Liver (tissue), 9 donors: ENCODE measurements around the gene REXO1. TPM values are rescaled to one million over a fixed set of nuclear protein-coding genes. Genes with fewer than 3 reads are reported as not detected.

Source experiments
- DNase-seq: peaks from one replicate; pipeline ENCODE4 v3.0.0-alpha.2; 2017; ENCODE audit warnings: low spot score
- H3K27ac ChIP-seq, 2 donors: one replicate each; pipeline ENCODE4 v1.7.0; 2013; ENCODE audit warnings: inconsistent platforms in 2 of 2, low read length in 2 of 2, control low read depth in 1 of 2, low read depth in 1 of 2, mild to moderate bottlenecking in 1 of 2
- H3K27me3 ChIP-seq, 4 donors: one replicate each; pipeline versions ENCODE4 v1.6.1 to v1.7.0; 2013; ENCODE audit warnings: low read length in 3 of 4, inconsistent platforms in 1 of 4, mild to moderate bottlenecking in 1 of 4, moderate library complexity in 1 of 4; ENCODE audit not compliant: control insufficient read depth in 4 of 4, insufficient read depth in 4 of 4
- H3K36me3 ChIP-seq, 4 donors: one replicate each; pipeline versions ENCODE4 v1.6.1 to v1.7.0; 2013; ENCODE audit warnings: low read length in 3 of 4, mild to moderate bottlenecking in 3 of 4, low read depth in 1 of 4, moderate library complexity in 1 of 4; ENCODE audit not compliant: control insufficient read depth in 4 of 4, insufficient read depth in 3 of 4
- H3K4me1 ChIP-seq, 4 donors: one replicate each; pipeline versions ENCODE4 v1.6.1 to v1.7.0; 2013; ENCODE audit warnings: low read length in 3 of 4, mild to moderate bottlenecking in 3 of 4, moderate library complexity in 1 of 4; ENCODE audit not compliant: control insufficient read depth in 4 of 4, insufficient read depth in 4 of 4
- H3K4me3 ChIP-seq, 3 donors: one replicate each; pipeline versions ENCODE4 v1.6.1 to v1.7.0; 2013; ENCODE audit warnings: low read length in 3 of 3, control low read depth in 1 of 3, low read depth in 1 of 3, mild to moderate bottlenecking in 1 of 3
- H3K9ac ChIP-seq, 2 donors: one replicate each; pipeline ENCODE4 v1.7.0; 2013; ENCODE audit warnings: low read length in 2 of 2, mild to moderate bottlenecking in 2 of 2, moderate library complexity in 2 of 2, control low read depth in 1 of 2, low read depth in 1 of 2
- H3K9me3 ChIP-seq, 4 donors: one replicate each; pipeline versions ENCODE4 v1.6.1 to v1.7.0; 2013; ENCODE audit warnings: low read length in 3 of 4; ENCODE audit not compliant: control insufficient read depth in 4 of 4
- ATF3 ChIP-seq: IDR thresholded peaks from 2 replicates; pipeline ENCODE4 v1.6.1; 2016; ENCODE audit warnings: antibody characterized with exemption
- EGR1 ChIP-seq, 2 donors: IDR thresholded peaks; 2 replicates each; pipeline ENCODE4 v1.6.1; 2016 to 2018; ENCODE audit warnings: antibody characterized with exemption in 2 of 2, low read depth in 2 of 2
- FOXA1 ChIP-seq: IDR thresholded peaks from 2 replicates; pipeline ENCODE4 v1.6.1; 2016; ENCODE audit warnings: antibody characterized with exemption
- FOXA2 ChIP-seq: IDR thresholded peaks from 2 replicates; pipeline ENCODE4 v1.6.1; 2016; ENCODE audit warnings: antibody characterized with exemption
- GABPA ChIP-seq, 2 donors: IDR thresholded peaks in 1 of 2; conservative IDR thresholded peaks in 1 of 2; 2 replicates each; pipeline ENCODE4 v1.6.1; 2016; ENCODE audit warnings: antibody characterized with exemption in 2 of 2, mild to moderate bottlenecking in 1 of 2, moderate library complexity in 1 of 2
- HNF4A ChIP-seq, 2 donors: conservative IDR thresholded peaks; 2 replicates each; pipeline ENCODE4 v1.6.1; 2016; ENCODE audit warnings: antibody characterized with exemption in 2 of 2, mild to moderate bottlenecking in 2 of 2
- HNF4G ChIP-seq: IDR thresholded peaks from 2 replicates; pipeline ENCODE4 v1.6.1; 2016; ENCODE audit warnings: antibody characterized with exemption
- JUND ChIP-seq, 2 donors: IDR thresholded peaks; 2 replicates each; pipeline ENCODE4 v1.6.1; 2016; ENCODE audit warnings: antibody characterized with exemption in 2 of 2
- NR2F2 ChIP-seq: IDR thresholded peaks from 2 replicates; pipeline ENCODE4 v1.6.1; 2016; ENCODE audit warnings: antibody characterized with exemption
- REST ChIP-seq: IDR thresholded peaks from 2 replicates; pipeline ENCODE4 v1.6.1; 2016; ENCODE audit warnings: antibody characterized with exemption, mild to moderate bottlenecking
- RXRA ChIP-seq, 2 donors: IDR thresholded peaks; 2 replicates each; pipeline ENCODE4 v1.6.1; 2017 to 2018; ENCODE audit warnings: antibody characterized with exemption in 2 of 2, mild to moderate bottlenecking in 1 of 2
- SP1 ChIP-seq: IDR thresholded peaks from 2 replicates; pipeline ENCODE4 v1.6.1; 2018; ENCODE audit warnings: antibody characterized with exemption, mild to moderate bottlenecking
- TAF1 ChIP-seq: conservative IDR thresholded peaks from 2 replicates; pipeline ENCODE4 v1.6.1; 2016; ENCODE audit warnings: antibody characterized with exemption, mild to moderate bottlenecking
- YY1 ChIP-seq: IDR thresholded peaks from 2 replicates; pipeline ENCODE4 v1.6.1; 2016; ENCODE audit warnings: antibody characterized with exemption, mild to moderate bottlenecking
- WGBS: extraction: QIAGEN DNeasy Blood & Tissue Kit; methylation state at CpG from one replicate; pipeline ENCODE4 v1.1.7; 2013; 5-methylcytosine and 5-hydroxymethylcytosine counted together
- polyA plus RNA-seq, 2 donors: library from polyadenylated mRNA; stranded (reverse) in 1 of 2; unstranded in 1 of 2; fragments of 200-250 nt in 1 of 2; fragments of >200 nt in 1 of 2; fragmentation: Nextera tagmentation in 1 of 2; extraction: Ambion mirVana in 1 of 2; gene quantifications; one replicate each; pipeline versions ENCODE4 v1.2.1 to v1.2.3, GENCODE V29; 2013 to 2015
- total RNA-seq, 2 donors: library from RNA; depleted of rRNA; stranded (reverse); fragments of >200 nt; gene quantifications; one replicate each; pipeline ENCODE4 v1.2.3, GENCODE V29; 2014
- TF ChIP-seq, protein P1 (sequence below): fragments of 150-350 bp; IDR thresholded peaks from 2 replicates; pipeline ENCODE4 v1.5.1; 2017; ENCODE audit warnings: improper control_type of control experiment, low read depth, low read length; ENCODE audit not compliant: missing input control
- TF ChIP-seq, protein P2 (sequence below): IDR thresholded peaks from 2 replicates; pipeline ENCODE4 v1.6.1; 2016; ENCODE audit warnings: antibody characterized with exemption
- TF ChIP-seq, protein P3 (sequence below): IDR thresholded peaks from 2 replicates; pipeline ENCODE4 v1.6.1; 2016; ENCODE audit warnings: antibody characterized with exemption
- donor health status: healthy.
- donor health status: healthy.
- donor health status: healthy.
- donor health status: healthy.
- donor health status: healthy.

Gene REXO1
- total and polyA plus RNA-seq, 4 donors, result 2.0 to 11.5 (median 9.2) TPM

DNA sequence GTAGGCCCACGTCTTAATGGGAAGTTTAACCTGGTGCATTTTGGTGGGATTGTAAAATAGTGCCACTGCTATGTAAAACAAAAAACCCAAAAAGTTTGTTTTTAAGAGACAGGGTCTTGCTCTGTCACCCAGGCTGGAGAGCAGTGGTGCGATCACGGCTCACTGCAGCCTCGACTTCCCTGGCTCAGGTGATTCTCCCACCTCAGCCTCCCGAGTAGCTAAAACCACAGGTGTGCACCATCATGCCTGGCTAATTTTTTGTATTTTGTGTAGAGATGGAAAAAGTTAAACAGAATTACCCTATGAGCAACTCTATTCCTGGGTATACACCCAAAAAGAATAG lies 820 bp upstream of the REXO1 start:
- Histone ChIP-seq H3K9ac (no peak overlapping the region), H3K4me3 (no peak overlapping the region), H3K36me3 (no peaks in the 10 kb centered on the region), H3K9me3 (no peaks in the 10 kb centered on the region), H3K27ac (peak overlapping the region; percentile 99 to 100), H3K27me3 (no peaks in the 10 kb centered on the region), H3K4me1 (peaks cover 13 to 48% (median 41%) of the 10 kb centered on the region in 4 donors)
- TF ChIP-seq ATF3, result no peak
- no peak for TF ChIP-seq FOXA1
- TF ChIP-seq, protein P1, sequence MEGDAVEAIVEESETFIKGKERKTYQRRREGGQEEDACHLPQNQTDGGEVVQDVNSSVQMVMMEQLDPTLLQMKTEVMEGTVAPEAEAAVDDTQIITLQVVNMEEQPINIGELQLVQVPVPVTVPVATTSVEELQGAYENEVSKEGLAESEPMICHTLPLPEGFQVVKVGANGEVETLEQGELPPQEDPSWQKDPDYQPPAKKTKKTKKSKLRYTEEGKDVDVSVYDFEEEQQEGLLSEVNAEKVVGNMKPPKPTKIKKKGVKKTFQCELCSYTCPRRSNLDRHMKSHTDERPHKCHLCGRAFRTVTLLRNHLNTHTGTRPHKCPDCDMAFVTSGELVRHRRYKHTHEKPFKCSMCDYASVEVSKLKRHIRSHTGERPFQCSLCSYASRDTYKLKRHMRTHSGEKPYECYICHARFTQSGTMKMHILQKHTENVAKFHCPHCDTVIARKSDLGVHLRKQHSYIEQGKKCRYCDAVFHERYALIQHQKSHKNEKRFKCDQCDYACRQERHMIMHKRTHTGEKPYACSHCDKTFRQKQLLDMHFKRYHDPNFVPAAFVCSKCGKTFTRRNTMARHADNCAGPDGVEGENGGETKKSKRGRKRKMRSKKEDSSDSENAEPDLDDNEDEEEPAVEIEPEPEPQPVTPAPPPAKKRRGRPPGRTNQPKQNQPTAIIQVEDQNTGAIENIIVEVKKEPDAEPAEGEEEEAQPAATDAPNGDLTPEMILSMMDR, result no peak
- no peak for TF ChIP-seq HNF4A (conservative IDR thresholded peaks at IDR 0.05)
- no peak for TF ChIP-seq JUND (IDR thresholded peaks at IDR 0.05)
- TF ChIP-seq GABPA (IDR thresholded peaks at IDR 0.05 in 1 of 2, conservative IDR thresholded peaks at IDR 0.05 in 1 of 2), result no peak
- TF ChIP-seq FOXA2, result no peak
- no peak for TF ChIP-seq TAF1
- TF ChIP-seq REST, result no peak
- TF ChIP-seq RXRA (IDR thresholded peaks at IDR 0.05), result no peak
- TF ChIP-seq HNF4G, result no peak
- no peak for TF ChIP-seq SP1
- no peak for TF ChIP-seq EGR1 (IDR thresholded peaks at IDR 0.05; ENCODE audit: low read depth in 2 of 2)
- TF ChIP-seq NR2F2, result no peak
- TF ChIP-seq, protein P2, sequence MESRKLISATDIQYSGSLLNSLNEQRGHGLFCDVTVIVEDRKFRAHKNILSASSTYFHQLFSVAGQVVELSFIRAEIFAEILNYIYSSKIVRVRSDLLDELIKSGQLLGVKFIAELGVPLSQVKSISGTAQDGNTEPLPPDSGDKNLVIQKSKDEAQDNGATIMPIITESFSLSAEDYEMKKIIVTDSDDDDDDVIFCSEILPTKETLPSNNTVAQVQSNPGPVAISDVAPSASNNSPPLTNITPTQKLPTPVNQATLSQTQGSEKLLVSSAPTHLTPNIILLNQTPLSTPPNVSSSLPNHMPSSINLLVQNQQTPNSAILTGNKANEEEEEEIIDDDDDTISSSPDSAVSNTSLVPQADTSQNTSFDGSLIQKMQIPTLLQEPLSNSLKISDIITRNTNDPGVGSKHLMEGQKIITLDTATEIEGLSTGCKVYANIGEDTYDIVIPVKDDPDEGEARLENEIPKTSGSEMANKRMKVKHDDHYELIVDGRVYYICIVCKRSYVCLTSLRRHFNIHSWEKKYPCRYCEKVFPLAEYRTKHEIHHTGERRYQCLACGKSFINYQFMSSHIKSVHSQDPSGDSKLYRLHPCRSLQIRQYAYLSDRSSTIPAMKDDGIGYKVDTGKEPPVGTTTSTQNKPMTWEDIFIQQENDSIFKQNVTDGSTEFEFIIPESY, result no peak
- TF ChIP-seq, protein P3, sequence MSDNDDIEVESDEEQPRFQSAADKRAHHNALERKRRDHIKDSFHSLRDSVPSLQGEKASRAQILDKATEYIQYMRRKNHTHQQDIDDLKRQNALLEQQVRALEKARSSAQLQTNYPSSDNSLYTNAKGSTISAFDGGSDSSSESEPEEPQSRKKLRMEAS, result no peak
- TF ChIP-seq YY1, result no peak
- no peak for DNase-seq
- WGBS, result 59% methylated on average over 5 of the region's 5 CpGs
